ENCODE data around the gene PARN. TPM values are rescaled to one million over a fixed set of nuclear protein-coding genes. Genes with fewer than 3 reads are reported as not detected.

The PARN gene
- total and polyA plus RNA-seq, 2 of the 8 experiments (the other 6 are each of a cell fraction or from before 2014, with no cell fraction given): 24.5 to 44.6 TPM

GRCh38 chr16:14489460-14489859, 140.6 kb downstream of the PARN start:
- Histone ChIP-seq H3K4me3 (ENCODE audit: extremely low read depth in 1 of 4, insufficient read depth in 2 of 4, low read depth in 3 of 4, low read length in 4 of 4) (no peak overlapping the region), H3K9ac (replicated peaks in 1 of 4; ENCODE audit: extremely low read depth in 1 of 4, low read depth in 3 of 4, low read length in 3 of 4) (no peak overlapping the region), H2BK15ac (ENCODE audit: low read length) (no peak overlapping the region; the same call in 1 of the 2 replicates), H4K20me1 (replicated peaks in 1 of 2; ENCODE audit: control insufficient read depth in 1 of 2, insufficient read depth in 2 of 2, low read length in 2 of 2) (no peaks in the 10 kb centered on the region), H3K56ac (replicated peaks; ENCODE audit: insufficient read length, low read depth, low read length) (no peak overlapping the region), H3K4ac (replicated peaks; ENCODE audit: insufficient read length, low read depth, low read length) (no peak overlapping the region), H2BK20ac (ENCODE audit: low read length) (no peak overlapping the region), H3K23me2 (ENCODE audit: low read depth, low read length) (no peaks in the 10 kb centered on the region), H3K36me3 (ENCODE audit: control insufficient read depth in 2 of 4, insufficient read depth in 4 of 4, low read length in 3 of 4) (no peaks in the 10 kb centered on the region), H3K27ac (ENCODE audit: low read depth, low read length) (no peak overlapping the region), H2AFZ (ENCODE audit: low read length) (no peak overlapping the region), H3K9me3 (ENCODE audit: insufficient read depth in 2 of 2, low read depth in 1 of 2, low read length in 1 of 2) (no peaks in the 10 kb centered on the region), H3K4me2 (ENCODE audit: insufficient read depth in 1 of 2, low read depth in 2 of 2, low read length in 2 of 2) (no peak overlapping the region), H3K4me1 (replicated peaks in 1 of 4; ENCODE audit: control insufficient read depth in 3 of 4, insufficient read depth in 4 of 4, low read length in 3 of 4) (peaks cover 1 to 17% (median 10%) of the 10 kb centered on the region in 4 experiments; a peak in 6 of 7 replicates), H3K23ac (ENCODE audit: insufficient read length) (no peak overlapping the region), H2AK5ac (ENCODE audit: low read depth, low read length) (no peak overlapping the region), H2BK12ac (ENCODE audit: low read depth, low read length) (no peak overlapping the region), H2BK120ac (replicated peaks; ENCODE audit: low read depth, low read length) (no peak overlapping the region), H4K91ac (replicated peaks; ENCODE audit: insufficient read length, low read length) (no peak overlapping the region), H3K79me1 (ENCODE audit: low read depth, low read length) (peaks cover 2% of the 10 kb centered on the region; the same call in 1 of the 2 replicates), H3K14ac (ENCODE audit: insufficient read length) (no peak overlapping the region), H3K79me2 (ENCODE audit: control insufficient read depth in 1 of 2, insufficient read depth in 2 of 2, low read length in 2 of 2) (no peaks in the 10 kb centered on the region), H4K5ac (ENCODE audit: insufficient read length, low read depth, low read length) (no peak overlapping the region), H3K27me3 (replicated peaks in 1 of 4; ENCODE audit: control insufficient read depth in 3 of 4, extremely low read depth in 1 of 4, insufficient read depth in 3 of 4, low read length in 3 of 4) (no peaks in the 10 kb centered on the region), H4K8ac (ENCODE audit: extremely low read depth, insufficient read depth, low read length) (no peak overlapping the region), H3K18ac (ENCODE audit: extremely low read depth, low read length) (no peak overlapping the region; the same call in 1 of the 2 replicates), H2BK5ac (ENCODE audit: low read depth, low read length) (0 out of 2 replicates have a peak overlapping the region, but pooled peaks have one; percentile 1)
- POLR2A ChIA-PET (ENCODE audit: partially characterized antibody): interaction anchor here (0.6 kb wide), 1 partner anchor 25 kb away, joined by 3 read pairs; no protein-coding TSS in a partner anchor
- DNase-seq (ENCODE audit: low read depth in 1 of 2, low spot score in 2 of 2) (no peak), FAIRE-seq (no peak)
- 72% methylated on average over 4 of the region's 4 CpGs; no CpG with 5 or more reads in 1 of the 2 experiments for WGBS, 2 experiments (ENCODE audit: extremely low coverage in 1 of 2, insufficient coverage in 1 of 2, insufficient read length in 1 of 2, insufficient replicate concordance in 2 of 2, low coverage in 1 of 2, low lambda C conversion rate in 2 of 2, missing lambda C conversion rate in 1 of 2)
- CTCF ChIA-PET (ENCODE audit: partially characterized antibody): interaction anchor here (0.6 to 4.3 kb wide), 15 partner anchors 9 to 383 kb away, joined by 3 to 28 read pairs (median 3); no protein-coding TSS in a partner anchor
- TF ChIP-seq CTCF (IDR thresholded peaks at IDR 0.05; ENCODE audit: control extremely low read depth in 1 of 3, insufficient read depth in 1 of 3, low read depth in 1 of 3, low read length in 3 of 3): peak; percentile 23 to 55 (median 43); a peak in 3 of 4 replicates
- no peak for TF ChIP-seq SP4 (IDR thresholded peaks at IDR 0.05; ENCODE audit: low read length)
- TF ChIP-seq RAD21 (IDR thresholded peaks at IDR 0.05 in 1 of 2, conservative IDR thresholded peaks at IDR 0.05 in 1 of 2; ENCODE audit: low read depth in 2 of 2, low read length in 2 of 2): peak; percentile 18 to 41; a peak in 3 of 4 replicates
- TF ChIP-seq EGR1 (IDR thresholded peaks at IDR 0.05; ENCODE audit: borderline replicate concordance, low read depth, low read length): no peak
- no peak for TF ChIP-seq CHD1 (IDR thresholded peaks at IDR 0.05; ENCODE audit: low read depth, low read length)
- TF ChIP-seq SIRT6 (IDR thresholded peaks at IDR 0.05; ENCODE audit: low read length): no peak
- no peak for TF ChIP-seq SAP30 (IDR thresholded peaks at IDR 0.05; ENCODE audit: insufficient read depth, insufficient replicate concordance, low read length)
- no peak for TF ChIP-seq ZNF274 (IDR thresholded peaks at IDR 0.05; ENCODE audit: borderline replicate concordance, extremely low read depth, low read length)
- no peak for TF ChIP-seq USF2 (IDR thresholded peaks at IDR 0.05; ENCODE audit: low read length)
